Activated naive CD4-positive, alpha-beta T cell treated with anti-CD3 and anti-CD28 coated beads for 36 hours (primary cell): ENCODE measurements around the gene NPHP3. TPM values are rescaled to one million over a fixed set of nuclear protein-coding genes. Genes with fewer than 3 reads are reported as not detected.

Experiments used
- CTCF ChIA-PET: fragments of 350-600 bp; sonication (Branson Sonifier 250); formaldehyde crosslinking; loops from one replicate; lab custom pipeline; 2021; ENCODE audit warnings: antibody characterized with exemption; lab: Charles Lee
- DNase-seq: peaks from one replicate; pipeline ENCODE4 v3.0.0-alpha.2; 2020
- H3K27ac Mint-ChIP-seq: one replicate; pipeline ENCODE4 v1.8.0; 2021; ENCODE audit warnings: mild to moderate bottlenecking, mixed read lengths
- H3K27me3 Mint-ChIP-seq: one replicate; pipeline ENCODE4 v1.8.0; 2021; ENCODE audit warnings: low read depth, mixed read lengths
- H3K36me3 Mint-ChIP-seq: one replicate; pipeline ENCODE4 v1.8.0; 2021; ENCODE audit warnings: low read depth, mixed read lengths
- H3K4me1 Mint-ChIP-seq: one replicate; pipeline ENCODE4 v1.8.0; 2021; ENCODE audit warnings: low read depth, mixed read lengths
- H3K4me3 Mint-ChIP-seq: one replicate; pipeline ENCODE4 v1.8.0; 2021; ENCODE audit warnings: mild to moderate bottlenecking, moderate library complexity, mixed read lengths
- H3K9me3 Mint-ChIP-seq: one replicate; pipeline ENCODE4 v1.8.0; 2021; ENCODE audit warnings: mixed read lengths
- intact Hi-C: fragments of 100-400 bp; cut with micrococcal nuclease; formaldehyde crosslinking; loops from one replicate; pipeline ENCODE4 v1.15.1; 2023
- total RNA-seq, 2 experiments: library from RNA; stranded (reverse); gene quantifications; one replicate each; pipeline ENCODE4 v1.2.3, GENCODE V29; 2021

The NPHP3 gene
- total RNA-seq, 2 experiments from 2014 or later, result 11.4 to 11.6 TPM

GRCh38 chr3:132635052-132635451 lies 87.2 kb downstream of the NPHP3 start:
- CTCF ChIA-PET, result interaction anchor here (0.6 to 1.8 kb wide), 2 partner anchors 101 to 150 kb away, joined by 3 to 6 read pairs; no protein-coding TSS in a partner anchor
- Mint-ChIP-seq H3K27ac (no peak overlapping the region), H3K4me3 (no peak overlapping the region), H3K9me3 (no peaks in the 10 kb centered on the region), H3K36me3 (peaks cover 23% of the 10 kb centered on the region), H3K27me3 (no peaks in the 10 kb centered on the region), H3K4me1 (peaks cover 1% of the 10 kb centered on the region)
- DNase-seq, result no peak
- intact Hi-C loops, result no loop called here

Other genes starting within 250 kb of the NPHP3 start
- not detected for gene ACKR4, start 125.1 kb downstream of the NPHP3 start, total RNA-seq
- gene ACAD11, start 62.6 kb downstream of the NPHP3 start, total RNA-seq, result 10 to 100 TPM; 11.2 to 11.4 TPM
- gene UBA5, start 62.1 kb downstream of the NPHP3 start, total RNA-seq, result 10 to 100 TPM; 40.8 to 40.9 TPM